Left lung (tissue), 10 donors: ENCODE measurements around the gene PRDM8. TPM values are rescaled to one million over a fixed set of nuclear protein-coding genes. Genes with fewer than 3 reads are reported as not detected.

ENCODE experiments used
- ATAC-seq: fragments of 200-7000 bp; cut with Tn5 transposase; one replicate; pipeline ENCODE4 v1.9.1; 2020; ENCODE audit warnings: moderate library complexity
- DNase-seq, 4 donors: peaks; one replicate each; pipeline ENCODE4 v3.0.0-alpha.2; 2013 to 2020
- H3K27ac ChIP-seq, 2 donors: fragments of 200-600 bp; sonication (generic) in 1 of 2; one replicate each; pipeline versions ENCODE4 v1.5.0 to v1.8.0; 2020 to 2021
- H3K27me3 ChIP-seq, 2 donors: fragments of 200-600 bp; sonication (generic) in 1 of 2; one replicate each; pipeline versions ENCODE4 v1.5.0 to v1.8.0; 2020 to 2021
- H3K36me3 ChIP-seq, 2 donors: fragments of 200-600 bp; sonication (generic) in 1 of 2; one replicate each; pipeline versions ENCODE4 v1.5.0 to v1.8.0; 2020 to 2021
- H3K4me1 ChIP-seq, 2 donors: fragments of 200-600 bp; one replicate each; pipeline ENCODE4 v1.8.0; 2021
- H3K4me3 ChIP-seq, 2 donors: fragments of 200-600 bp; sonication (generic) in 1 of 2; one replicate each; pipeline versions ENCODE4 v1.5.0 to v1.8.0; 2020 to 2021; ENCODE audit warnings: mild to moderate bottlenecking in 1 of 2
- H3K9me3 ChIP-seq, 2 donors: fragments of 200-600 bp; sonication (generic) in 1 of 2; one replicate each; pipeline versions ENCODE4 v1.5.0 to v1.8.0; 2020 to 2021
- CTCF ChIP-seq, 2 donors: fragments of 200-600 bp; sonication (generic) in 1 of 2; IDR thresholded peaks; one replicate each; pipeline versions ENCODE4 v1.5.0 to v1.8.0; 2021; ENCODE audit warnings: antibody characterized with exemption in 2 of 2
- intact Hi-C, 2 donors: fragments of 100-400 bp; cut with DNase I; formaldehyde crosslinking; loops; one replicate each; pipeline versions ENCODE4 v1.11.2 to v1.14.2; 2022
- polyA plus RNA-seq, 6 donors: library from polyadenylated mRNA; unstranded; fragments of 120-200 nt; gene quantifications; one replicate each; pipeline ENCODE4 v1.2.1, GENCODE V29; 2013; ENCODE audit not compliant: insufficient read length in 6 of 6
- total RNA-seq, 2 donors: library from RNA; stranded (reverse); fragmentation: NEBNext Ultra II Directional; extraction: Animal tissue kit (Norgen Biotek cat#: 25700); gene quantifications; one replicate each; pipeline ENCODE4 v1.2.1, GENCODE V29; 2021
- donor health status: DM: no; HTN: yes; CAD: no.
- donor health status: DM: no; HTN: no; CAD: no.

Gene PRDM8
- total and polyA plus RNA-seq, 8 donors, result 0.41 to 1.9 (median 1.2) TPM

GRCh38 chr4:80165855-80166254 is 31.4 kb upstream of the PRDM8 start:
- DNase-seq, result no peak
- no peaks in the 10 kb centered on the region for H3K9me3 ChIP-seq
- intact Hi-C loops, result no loop called here

DNA sequence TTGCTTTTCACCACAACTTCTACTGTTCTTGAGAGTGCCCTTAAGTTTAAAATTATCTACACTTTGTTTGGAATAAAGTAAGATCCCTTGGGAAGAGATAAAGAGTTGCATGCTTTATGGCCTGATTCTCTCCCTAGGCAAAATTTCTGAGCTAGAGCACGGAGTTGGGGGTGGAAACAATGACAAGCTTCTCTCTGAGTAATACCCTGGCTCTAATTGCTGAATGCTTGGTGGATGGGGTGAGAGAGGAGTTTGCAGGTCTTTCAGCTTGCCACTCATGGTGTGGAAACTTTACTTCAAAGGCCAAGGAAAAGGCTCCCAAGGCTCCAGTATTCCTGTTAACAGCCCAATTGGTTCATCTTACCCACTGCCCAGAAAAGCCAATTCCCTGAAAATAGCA is 26.1 kb upstream of the PRDM8 start:
- Histone ChIP-seq H3K4me1 (no peaks in the 10 kb centered on the region), H3K27me3 (no peaks in the 10 kb centered on the region), H3K27ac (no peak overlapping the region), H3K4me3 (no peak overlapping the region), H3K36me3 (no peaks in the 10 kb centered on the region), H3K9me3 (no peaks in the 10 kb centered on the region)
- ATAC-seq (no peak), DNase-seq (no peak)
- intact Hi-C loops, result no loop called here
- no peak for TF ChIP-seq CTCF (IDR thresholded peaks at IDR 0.05)

More at GRCh38 chr4:80165855-80166254, 31.4 kb upstream of the PRDM8 start:
- Histone ChIP-seq H3K27me3 (no peaks in the 10 kb centered on the region), H3K4me1 (no peaks in the 10 kb centered on the region), H3K27ac (no peak overlapping the region), H3K4me3 (no peak overlapping the region), H3K36me3 (no peaks in the 10 kb centered on the region)
- ATAC-seq, result no peak
- TF ChIP-seq CTCF (IDR thresholded peaks at IDR 0.05), result no peak

DNA sequence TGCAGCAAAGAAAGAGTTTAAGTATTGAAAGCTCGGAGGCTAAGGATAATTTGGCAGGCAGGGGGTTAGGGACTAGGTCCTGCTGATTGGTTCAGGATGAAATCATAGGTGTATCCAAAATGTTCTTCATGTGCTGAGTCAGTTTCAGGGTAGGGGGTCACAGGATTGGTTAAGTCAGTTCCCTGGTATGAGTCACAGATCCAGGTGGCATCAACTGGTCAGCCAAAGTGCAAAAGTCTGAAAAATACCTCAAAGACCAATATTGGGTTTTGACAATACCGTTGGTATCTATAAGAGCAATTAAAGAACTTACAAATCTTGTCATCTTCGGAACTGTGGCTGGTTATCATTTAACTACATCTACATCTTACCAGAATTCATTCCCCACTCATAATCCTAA is 25.6 kb upstream of the PRDM8 start:
- Histone ChIP-seq H3K36me3 (no peaks in the 10 kb centered on the region), H3K4me3 (no peak overlapping the region), H3K27me3 (no peaks in the 10 kb centered on the region), H3K4me1 (no peaks in the 10 kb centered on the region), H3K27ac (no peak overlapping the region), H3K9me3 (no peaks in the 10 kb centered on the region)
- TF ChIP-seq CTCF (IDR thresholded peaks at IDR 0.05), result no peak
- DNase-seq, result no peak
- intact Hi-C loops, result no loop called here
- ATAC-seq, result no peak

DNA sequence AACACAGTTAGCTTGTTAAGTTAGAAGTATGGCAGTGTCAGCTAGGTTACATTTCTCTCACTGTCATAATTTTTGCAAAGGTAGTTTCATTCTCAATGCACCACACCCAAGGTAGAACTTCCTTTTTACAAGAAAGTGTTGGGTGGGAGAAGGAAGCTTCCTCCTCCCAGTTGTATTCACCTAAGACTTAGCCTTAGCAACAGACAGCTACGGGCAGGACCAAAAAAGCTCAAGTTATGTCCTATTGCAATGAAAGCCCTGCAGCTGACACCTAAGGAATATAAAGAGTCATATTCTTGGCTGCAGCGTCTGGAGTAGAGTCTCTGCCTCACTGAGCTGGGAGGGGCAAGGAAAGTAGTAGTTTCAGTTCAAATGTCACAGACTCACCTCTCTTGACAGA is 25.1 kb upstream of the PRDM8 start:
- Histone ChIP-seq H3K36me3 (no peaks in the 10 kb centered on the region), H3K9me3 (no peaks in the 10 kb centered on the region), H3K4me1 (no peaks in the 10 kb centered on the region), H3K4me3 (no peak overlapping the region), H3K27me3 (no peaks in the 10 kb centered on the region), H3K27ac (no peak overlapping the region)
- DNase-seq, result no peak
- ATAC-seq, result no peak
- intact Hi-C loops, result no loop called here
- TF ChIP-seq CTCF (IDR thresholded peaks at IDR 0.05), result no peak

- intact Hi-C loops, result no loop called here
- no peak overlapping the region for H3K4me3 ChIP-seq
- no peak overlapping the region for H3K27ac ChIP-seq
- no peak for TF ChIP-seq CTCF (IDR thresholded peaks at IDR 0.05)
- DNase-seq (no peak), ATAC-seq (no peak)
- H3K36me3 ChIP-seq, result no peaks in the 10 kb centered on the region
- H3K9me3 ChIP-seq, result no peaks in the 10 kb centered on the region
- no peaks in the 10 kb centered on the region for H3K27me3 ChIP-seq
- no peaks in the 10 kb centered on the region for H3K4me1 ChIP-seq
Observed at GRCh38 chr4:80173401-80173800, 23.9 kb upstream of the PRDM8 start.
